Common myeloid progenitor, CD34-positive (primary cell): ENCODE measurements around the gene ACTR3C.
"Not testable (repeated sequence)": the region's sequence is repeated elsewhere in the genome, so short reads cannot be mapped to it uniquely, and the experiment has no call there.

Source experiments
- CTCF ChIA-PET: fragments of 350-600 bp; sonication (Branson Sonifier 250); formaldehyde crosslinking; loops from one replicate; lab custom pipeline; 2021; ENCODE audit warnings: antibody characterized with exemption; lab: Charles Lee
- POLR2A ChIA-PET: fragments of 350-600 bp; sonication (Branson Sonifier 250); formaldehyde crosslinking; loops from one replicate; lab custom pipeline; 2021; ENCODE audit warnings: antibody characterized with exemption; lab: Charles Lee
- DNase-seq, 3 donors: peaks; one replicate each; pipeline versions ENCODE4 v3.0.0 to v3.0.0-alpha.2; 2013
- H3K27ac ChIP-seq, 2 experiments: 1 replicate in 1 of 2; 2 replicates in 1 of 2; pipeline ENCODE4 v1.7.0; 2013; ENCODE audit warnings: inconsistent platforms in 2 of 2, low read length in 2 of 2, mild to moderate bottlenecking in 2 of 2, low read depth in 1 of 2, moderate library complexity in 1 of 2; ENCODE audit not compliant: severe bottlenecking in 2 of 2, insufficient read depth in 1 of 2, poor library complexity in 1 of 2
- H3K27me3 ChIP-seq, 5 experiments: replicated peaks in 2 of 5; 1 replicate in 3 of 5; 2 replicates in 2 of 5; pipeline versions ENCODE4 v1.6.1 to v1.7.0; 2013; ENCODE audit warnings: low read length in 4 of 5, mild to moderate bottlenecking in 2 of 5, moderate library complexity in 2 of 5, inconsistent platforms in 1 of 5; ENCODE audit not compliant: insufficient read depth in 5 of 5, control insufficient read depth in 4 of 5
- H3K36me3 ChIP-seq, 4 experiments: 1 replicate in 2 of 4; 2 replicates in 2 of 4; pipeline versions ENCODE4 v1.6.1 to v1.7.0; 2013; ENCODE audit warnings: low read length in 3 of 4, control low read depth in 1 of 4, mild to moderate bottlenecking in 1 of 4; ENCODE audit not compliant: control insufficient read depth in 4 of 4, insufficient read depth in 4 of 4
- H3K4me1 ChIP-seq, 4 experiments: 1 replicate in 3 of 4; 2 replicates in 1 of 4; pipeline versions ENCODE4 v1.6.1 to v1.7.1; 2013; ENCODE audit warnings: low read length in 3 of 4, mild to moderate bottlenecking in 3 of 4, control low read depth in 1 of 4, inconsistent platforms in 1 of 4, moderate library complexity in 1 of 4; ENCODE audit not compliant: control insufficient read depth in 4 of 4, insufficient read depth in 4 of 4; ENCODE audit errors: control extremely low read depth in 1 of 4
- H3K4me3 ChIP-seq, 7 experiments: 1 replicate in 4 of 7; 2 replicates in 3 of 7; pipeline versions ENCODE4 v1.5.1 to v1.7.0; 2013; ENCODE audit warnings: mild to moderate bottlenecking in 7 of 7, low read length in 6 of 7, moderate library complexity in 6 of 7, inconsistent platforms in 2 of 7, low read depth in 2 of 7, control low read depth in 1 of 7; ENCODE audit not compliant: insufficient read depth in 4 of 7, control insufficient read depth in 1 of 7; ENCODE audit errors: extremely low read depth in 1 of 7
- H3K9me3 ChIP-seq, 5 experiments: 1 replicate in 4 of 5; 2 replicates in 1 of 5; pipeline versions ENCODE4 v1.6.1 to v1.7.1; 2013; ENCODE audit warnings: low read length in 4 of 5, mild to moderate bottlenecking in 2 of 5, inconsistent platforms in 1 of 5, low read depth in 1 of 5, moderate library complexity in 1 of 5; ENCODE audit not compliant: control insufficient read depth in 4 of 5, insufficient read depth in 2 of 5; ENCODE audit errors: control extremely low read depth in 1 of 5
- WGBS: methylation state at CpG from one replicate; pipeline ENCODE4 v1.1.5; 2013; ENCODE audit not compliant: insufficient coverage; 5-methylcytosine and 5-hydroxymethylcytosine counted together

The ACTR3C gene

DNA sequence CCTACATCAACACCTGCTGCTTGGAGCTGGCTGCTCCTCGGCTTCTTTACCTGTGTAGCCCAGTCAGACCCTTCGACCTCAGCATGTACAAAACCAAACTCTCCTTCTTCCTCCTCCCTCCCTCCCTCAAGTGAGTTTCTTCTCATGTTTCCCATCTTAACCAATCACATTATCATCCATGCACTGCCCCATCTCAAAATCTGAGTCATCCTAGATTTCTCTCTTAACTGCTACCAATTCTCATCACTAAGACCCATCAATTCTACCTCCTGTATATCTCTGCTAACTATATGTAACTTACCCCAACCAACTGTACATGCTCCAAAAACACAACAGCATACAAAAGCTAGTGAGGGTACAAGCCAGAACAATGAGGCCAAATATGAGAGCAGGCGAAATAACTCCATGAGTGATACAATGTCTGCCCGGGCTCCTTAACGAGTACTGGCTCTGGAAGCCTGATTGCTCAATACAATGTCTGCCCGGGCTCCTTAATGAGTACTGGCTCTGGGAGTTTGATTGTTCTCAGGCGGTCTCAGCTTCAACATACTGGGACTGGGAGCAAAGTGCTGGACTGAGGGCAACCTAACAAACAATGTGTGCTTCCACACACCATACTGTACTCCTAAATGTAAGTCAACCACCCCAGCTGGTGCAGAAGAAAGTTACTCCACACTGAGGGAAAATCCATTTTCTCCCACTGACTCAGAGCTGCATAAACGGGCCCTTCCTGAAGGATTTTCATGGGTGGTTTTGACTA is 18.7 kb downstream of the ACTR3C start:
- CTCF ChIA-PET = not testable (repeated sequence)
- WGBS = 86% methylated on average over 1 of the region's 8 CpGs

DNA sequence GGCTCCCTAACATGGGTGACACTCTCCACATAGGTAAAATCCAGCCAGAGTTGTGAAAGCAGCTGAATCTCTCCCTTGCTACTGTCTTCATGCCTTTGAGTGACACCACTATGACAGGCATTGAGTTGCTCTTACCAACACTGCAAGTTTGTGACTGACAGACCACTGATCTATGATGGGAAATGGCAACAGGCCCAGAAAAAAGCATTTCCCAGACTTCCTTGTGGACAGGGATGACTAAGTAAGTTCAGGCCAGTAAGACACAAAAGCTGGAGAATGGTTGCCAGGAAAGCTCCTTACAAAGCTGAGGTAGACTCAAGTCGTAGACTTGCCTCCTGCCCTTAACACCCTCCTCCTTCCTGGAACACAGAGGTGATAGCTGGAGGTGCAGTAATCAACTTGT is 20.4 kb downstream of the ACTR3C start:
- H3K4me3 ChIP-seq, CTCF ChIA-PET, H3K36me3 ChIP-seq, H3K4me1 ChIP-seq, POLR2A ChIA-PET, DNase-seq, H3K27me3 ChIP-seq, H3K9me3 ChIP-seq: not testable (repeated sequence)
- peak overlapping the region in 1 of 2 experiments; percentile 25 for H3K27ac ChIP-seq
- WGBS = 100% methylated on average over 1 of the region's 1 CpG

More for the DNA sequence above, 18.7 kb downstream of the ACTR3C start:
- H3K27ac ChIP-seq, H3K9me3 ChIP-seq, DNase-seq, H3K4me3 ChIP-seq, H3K27me3 ChIP-seq, H3K36me3 ChIP-seq, H3K4me1 ChIP-seq, POLR2A ChIA-PET: not testable (repeated sequence)

DNA sequence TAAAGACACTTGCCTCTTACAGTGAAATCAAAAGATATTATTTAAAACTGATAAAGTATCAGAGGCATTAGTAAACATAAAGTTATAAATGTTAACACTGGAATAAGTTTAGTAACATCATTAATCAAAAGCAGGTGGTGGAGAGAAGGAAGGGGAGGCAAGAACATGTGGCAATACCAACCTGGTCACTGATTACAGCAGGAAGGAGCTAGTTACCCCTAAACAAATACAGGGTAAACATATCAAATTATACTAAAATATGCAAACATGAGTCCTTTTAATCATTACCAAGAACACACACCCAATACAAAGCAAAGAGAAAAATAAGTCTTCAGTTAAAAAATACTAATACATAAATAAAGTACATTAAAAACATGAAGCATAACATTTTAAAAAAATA is 25.4 kb downstream of the ACTR3C start:
- CTCF ChIA-PET, H3K36me3 ChIP-seq, H3K4me1 ChIP-seq, H3K27ac ChIP-seq, POLR2A ChIA-PET, H3K4me3 ChIP-seq, H3K9me3 ChIP-seq, DNase-seq, H3K27me3 ChIP-seq: not testable (repeated sequence)

DNA sequence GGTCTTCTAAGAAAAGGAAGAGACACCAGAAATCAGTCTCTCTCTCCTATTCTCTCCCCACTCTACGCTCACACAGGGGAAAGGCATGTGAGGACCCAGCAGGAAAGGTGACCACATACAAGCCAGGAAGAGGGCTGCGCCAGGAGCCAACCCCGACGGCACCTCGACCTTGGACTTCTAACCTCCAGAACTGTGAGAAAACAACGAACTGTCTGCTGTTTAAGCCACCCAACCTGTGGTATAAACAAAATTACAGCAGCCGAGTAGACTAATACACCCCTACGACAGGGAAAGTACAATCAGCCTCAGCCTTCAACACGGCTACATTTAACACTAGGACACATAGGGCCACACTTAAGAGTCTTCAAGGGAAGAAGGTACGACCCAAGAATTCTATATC is 26.5 kb downstream of the ACTR3C start:
- DNase-seq, POLR2A ChIA-PET, H3K27me3 ChIP-seq, H3K9me3 ChIP-seq, H3K27ac ChIP-seq, H3K4me1 ChIP-seq, H3K4me3 ChIP-seq, CTCF ChIA-PET, H3K36me3 ChIP-seq: not testable (repeated sequence)
- WGBS = 100% methylated on average over 2 of the region's 10 CpGs

DNA sequence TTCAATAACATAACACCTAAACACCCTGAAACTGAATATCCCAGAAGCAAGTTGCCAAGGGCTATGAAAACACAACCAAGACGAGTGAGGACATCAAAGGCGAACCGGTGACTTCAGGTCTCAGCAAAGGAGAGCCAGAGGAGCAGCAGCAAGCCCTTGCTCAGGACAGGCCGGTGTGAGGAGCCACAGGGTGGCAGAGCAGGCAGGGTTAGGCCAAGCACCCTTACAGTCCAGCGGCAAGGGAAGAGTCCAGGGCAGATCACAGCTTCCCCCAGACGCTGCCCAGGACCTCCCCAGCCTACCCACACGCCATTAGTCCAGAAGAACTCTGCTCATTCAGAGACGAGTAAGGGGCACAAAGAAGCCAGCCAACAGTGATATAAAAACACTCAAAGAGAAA is 27.7 kb downstream of the ACTR3C start:
- H3K27me3 ChIP-seq, H3K36me3 ChIP-seq, H3K9me3 ChIP-seq, H3K27ac ChIP-seq, H3K4me3 ChIP-seq, CTCF ChIA-PET, DNase-seq, H3K4me1 ChIP-seq, POLR2A ChIA-PET: not testable (repeated sequence)
- WGBS = no CpG with 5 or more reads among the region's 8 CpGs

DNA sequence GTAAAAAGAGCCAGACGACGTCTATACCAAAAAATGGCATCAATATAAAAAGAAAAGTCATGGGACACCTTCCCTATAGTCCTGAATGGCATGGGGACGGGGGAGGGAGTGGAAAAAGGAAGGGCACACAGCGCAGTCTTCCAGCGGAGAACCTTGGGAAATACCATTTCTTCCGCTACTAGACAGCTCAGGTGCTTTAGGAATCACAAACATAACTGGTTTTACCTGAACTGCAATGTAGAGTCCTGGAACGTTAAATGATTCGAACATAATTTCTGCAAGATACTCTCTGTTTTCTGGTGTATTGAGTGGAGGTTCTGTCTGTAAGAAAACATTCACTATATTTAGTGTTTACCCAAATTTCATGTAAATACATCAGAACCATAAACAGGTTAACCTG is 28.3 kb downstream of the ACTR3C start:
- CTCF ChIA-PET, DNase-seq: not testable (repeated sequence)

DNA sequence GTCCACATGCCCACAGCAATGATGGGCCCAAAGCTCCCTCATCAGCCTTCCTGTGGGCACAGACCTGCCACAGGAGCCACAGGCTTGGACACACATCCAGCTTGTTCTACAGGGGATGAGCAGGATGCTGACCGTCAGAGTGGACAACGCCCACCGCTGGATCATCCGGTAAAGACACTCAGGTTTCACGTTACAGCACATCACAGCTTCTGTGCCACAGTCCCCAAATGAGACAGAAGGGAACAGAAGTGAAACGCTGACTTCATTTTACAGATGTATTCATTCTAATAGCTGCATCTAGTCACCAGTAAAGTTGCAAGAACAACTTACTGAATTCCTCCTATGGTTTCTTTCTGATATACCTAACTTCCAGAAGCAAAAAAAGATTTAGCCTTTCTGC is 33.0 kb downstream of the ACTR3C start:
- H3K36me3 ChIP-seq, POLR2A ChIA-PET, H3K4me3 ChIP-seq, DNase-seq, H3K4me1 ChIP-seq, H3K9me3 ChIP-seq, H3K27me3 ChIP-seq, H3K27ac ChIP-seq: not testable (repeated sequence)
- 95% methylated on average over 4 of the region's 6 CpGs for WGBS
- CTCF ChIA-PET = interaction anchor here (0.7 kb wide), 1 partner anchor 27 kb away, joined by 3 read pairs; no protein-coding TSS in a partner anchor

More for the DNA sequence above, 28.3 kb downstream of the ACTR3C start:
- H3K4me1 ChIP-seq, H3K4me3 ChIP-seq, POLR2A ChIA-PET, H3K27me3 ChIP-seq, H3K9me3 ChIP-seq, H3K27ac ChIP-seq, H3K36me3 ChIP-seq: not testable (repeated sequence)
- 90% methylated on average over 2 of the region's 8 CpGs for whole genome bisulfite sequencing
